ENCODE measurements around the gene RFC2.

Gene RFC2

DNA sequence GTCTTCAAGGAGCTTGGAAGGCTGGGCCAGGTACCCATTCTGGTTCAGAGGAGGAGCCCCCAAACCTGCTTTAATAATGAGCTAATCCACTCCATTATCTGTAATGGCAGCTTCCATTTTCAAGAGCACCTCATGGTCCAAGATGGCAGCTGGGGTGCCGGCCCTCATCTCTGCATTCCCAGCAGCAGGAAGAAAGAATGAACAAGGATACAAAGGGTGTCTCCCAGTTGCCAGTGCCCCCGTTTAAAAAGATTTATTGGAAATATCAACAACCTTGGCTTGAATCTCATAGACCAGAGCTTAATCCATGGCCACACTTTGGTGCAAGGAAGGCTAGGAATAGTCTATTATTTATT is 35.9 kb downstream of the RFC2 start:
- no peaks in the 10 kb centered on the region for H3K36me3 ChIP-seq
- H3K27me3 ChIP-seq: no peaks in the 10 kb centered on the region
- TF ChIP-seq, protein P1, sequence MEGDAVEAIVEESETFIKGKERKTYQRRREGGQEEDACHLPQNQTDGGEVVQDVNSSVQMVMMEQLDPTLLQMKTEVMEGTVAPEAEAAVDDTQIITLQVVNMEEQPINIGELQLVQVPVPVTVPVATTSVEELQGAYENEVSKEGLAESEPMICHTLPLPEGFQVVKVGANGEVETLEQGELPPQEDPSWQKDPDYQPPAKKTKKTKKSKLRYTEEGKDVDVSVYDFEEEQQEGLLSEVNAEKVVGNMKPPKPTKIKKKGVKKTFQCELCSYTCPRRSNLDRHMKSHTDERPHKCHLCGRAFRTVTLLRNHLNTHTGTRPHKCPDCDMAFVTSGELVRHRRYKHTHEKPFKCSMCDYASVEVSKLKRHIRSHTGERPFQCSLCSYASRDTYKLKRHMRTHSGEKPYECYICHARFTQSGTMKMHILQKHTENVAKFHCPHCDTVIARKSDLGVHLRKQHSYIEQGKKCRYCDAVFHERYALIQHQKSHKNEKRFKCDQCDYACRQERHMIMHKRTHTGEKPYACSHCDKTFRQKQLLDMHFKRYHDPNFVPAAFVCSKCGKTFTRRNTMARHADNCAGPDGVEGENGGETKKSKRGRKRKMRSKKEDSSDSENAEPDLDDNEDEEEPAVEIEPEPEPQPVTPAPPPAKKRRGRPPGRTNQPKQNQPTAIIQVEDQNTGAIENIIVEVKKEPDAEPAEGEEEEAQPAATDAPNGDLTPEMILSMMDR (IDR thresholded peaks at IDR 0.05; ENCODE audit: low read depth, low read length): no peak
- no peaks in the 10 kb centered on the region; the same call in 1 of the 2 replicates for H3K9me3 ChIP-seq
- DNase-seq: no peak
- H3K4me1 ChIP-seq: no peaks in the 10 kb centered on the region
- no peak overlapping the region for H3K4me3 ChIP-seq (ENCODE audit: low read depth, low read length)

DNA sequence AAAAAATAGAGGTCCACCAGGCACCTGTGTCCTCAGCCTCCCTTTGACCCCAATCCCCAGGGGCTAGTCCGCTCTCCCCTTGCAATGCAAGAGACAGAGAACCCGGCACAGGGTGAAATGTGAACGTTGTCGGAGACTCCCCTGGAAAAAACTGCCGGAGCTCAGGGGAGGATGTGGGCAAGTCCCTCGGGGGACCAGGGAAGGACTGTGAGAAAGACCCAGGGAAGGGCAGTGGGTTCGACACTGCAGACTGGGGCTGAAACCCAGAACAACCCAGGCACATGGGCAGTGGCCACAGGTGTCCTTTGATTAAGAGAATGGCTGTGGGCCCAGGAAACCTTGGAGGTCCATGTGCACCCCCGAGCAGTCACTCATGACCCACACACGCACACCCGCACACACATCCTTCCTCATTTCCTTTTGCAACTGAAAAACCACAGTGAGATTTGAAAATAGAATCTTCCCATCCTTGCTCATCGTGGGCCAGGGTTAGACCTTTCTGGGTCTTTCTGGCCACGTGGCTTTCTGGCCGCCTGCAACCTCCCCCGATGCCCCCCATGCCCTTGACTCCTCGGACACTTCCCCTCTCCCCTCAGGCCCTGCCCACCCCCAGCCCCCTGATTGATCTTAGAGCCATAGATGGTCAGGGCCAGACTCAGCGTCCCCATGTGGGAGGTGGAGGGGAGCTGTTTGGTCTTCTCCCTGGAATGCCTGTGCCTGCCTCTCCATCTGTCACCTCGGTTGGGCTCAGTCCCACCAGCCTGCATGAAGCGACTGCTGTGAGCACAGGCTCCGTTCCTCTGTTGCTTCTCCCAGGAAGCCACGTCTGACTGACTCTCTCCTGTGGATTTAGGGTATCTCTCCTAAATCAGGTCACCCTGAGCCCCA is 36.5 kb downstream of the RFC2 start:
- TF ChIP-seq, protein P1 (IDR thresholded peaks at IDR 0.05; ENCODE audit: low read depth, low read length): no peak
- no peak for DNase-seq
- H3K4me1 ChIP-seq: no peaks in the 10 kb centered on the region

GRCh38 chr7:74216361-74216761 is 37.8 kb downstream of the RFC2 start:
- Histone ChIP-seq H3K27me3 (no peaks in the 10 kb centered on the region), H3K4me3 (ENCODE audit: low read depth, low read length) (no peak overlapping the region), H3K4me1 (no peaks in the 10 kb centered on the region), H3K36me3 (no peaks in the 10 kb centered on the region), H3K9me3 (no peaks in the 10 kb centered on the region; the same call in 1 of the 2 replicates)
- no peak for DNase-seq
- TF ChIP-seq, protein P1 (IDR thresholded peaks at IDR 0.05; ENCODE audit: low read depth, low read length): no peak

More for the DNA sequence above, 36.5 kb downstream of the RFC2 start:
- Histone ChIP-seq H3K4me3 (ENCODE audit: low read depth, low read length) (no peak overlapping the region), H3K27me3 (no peaks in the 10 kb centered on the region), H3K36me3 (no peaks in the 10 kb centered on the region), H3K9me3 (no peaks in the 10 kb centered on the region; the same call in 1 of the 2 replicates)

- Histone ChIP-seq H3K27me3 (no peaks in the 10 kb centered on the region), H3K4me3 (ENCODE audit: low read depth, low read length) (no peak overlapping the region), H3K36me3 (no peaks in the 10 kb centered on the region), H3K4me1 (no peaks in the 10 kb centered on the region), H3K9me3 (no peaks in the 10 kb centered on the region; the same call in 1 of the 2 replicates)
- no peak for DNase-seq
- TF ChIP-seq, protein P1 (IDR thresholded peaks at IDR 0.05; ENCODE audit: low read depth, low read length): no peak
Measured at GRCh38 chr7:74215921-74216320, 38.3 kb downstream of the RFC2 start.

GRCh38 chr7:74214816-74215630 is 39.2 kb downstream of the RFC2 start:
- no peaks in the 10 kb centered on the region for H3K4me1 ChIP-seq

More at GRCh38 chr7:74214816-74215630, 39.2 kb downstream of the RFC2 start:
- DNase-seq: no peak
- H3K9me3 ChIP-seq: no peaks in the 10 kb centered on the region; the same call in 1 of the 2 replicates
- H3K4me3 ChIP-seq (ENCODE audit: low read depth, low read length): no peak overlapping the region
- H3K36me3 ChIP-seq: no peaks in the 10 kb centered on the region
- no peaks in the 10 kb centered on the region for H3K27me3 ChIP-seq
- TF ChIP-seq, protein P1 (IDR thresholded peaks at IDR 0.05; ENCODE audit: low read depth, low read length): no peak
